Ovary (tissue), 9 donors: ENCODE results near the gene PGAP1. TPM values are rescaled to one million over a fixed set of nuclear protein-coding genes. Genes with fewer than 3 reads are reported as not detected.
A peak's percentile ranks its signal among the peaks of the same experiment; 100 is the strongest.

Experiments used
- DNase-seq, 5 donors: peaks; one replicate each; pipeline ENCODE4 v3.0.0-alpha.2; 2019 to 2020
- H3K27ac ChIP-seq, 2 donors: fragments of 200-600 bp; one replicate each; pipeline versions ENCODE4 v1.5.1 to v1.8.0; 2019 to 2022
- H3K27me3 ChIP-seq: fragments of 200-600 bp; one replicate; pipeline ENCODE4 v1.8.0; 2022
- H3K36me3 ChIP-seq: fragments of 200-600 bp; sonication (generic); one replicate; pipeline ENCODE4 v1.5.1; 2019
- H3K4me1 ChIP-seq: one replicate; pipeline ENCODE4 v1.8.1; 2013; ENCODE audit warnings: mild to moderate bottlenecking, moderate library complexity; ENCODE audit not compliant: insufficient read depth
- H3K4me3 ChIP-seq: fragments of 200-600 bp; sonication (generic); one replicate; pipeline ENCODE4 v1.5.1; 2017
- H3K9me3 ChIP-seq, 2 donors: fragments of 200-600 bp in 1 of 2; sonication (generic) in 1 of 2; one replicate each; pipeline versions ENCODE4 v1.5.1 to v1.8.1; 2013 to 2019; ENCODE audit warnings: mild to moderate bottlenecking in 1 of 2, moderate library complexity in 1 of 2
- EP300 ChIP-seq: sonication (generic); formaldehyde crosslinking; IDR thresholded peaks from one replicate; pipeline ENCODE4 v1.6.1; 2017; ENCODE audit warnings: antibody characterized with exemption
- POLR2A ChIP-seq: fragments of 450-650 bp; IDR thresholded peaks from one replicate; pipeline ENCODE4 v1.6.1; 2017; ENCODE audit warnings: antibody characterized with exemption, mild to moderate bottlenecking, moderate library complexity
- WGBS, 3 donors: extraction: QIAGEN DNeasy Blood & Tissue Kit in 1 of 3; methylation state at CpG; one replicate each; pipeline versions ENCODE4 v1.1.5 to v1.1.7; 2013 to 2017; 5-methylcytosine and 5-hydroxymethylcytosine counted together
- intact Hi-C, 4 donors: fragments of 100-400 bp; cut with DNase I; formaldehyde crosslinking; loops; one replicate each; pipeline versions ENCODE4 v1.11.0 to v1.15.1; 2022 to 2023
- polyA plus RNA-seq, 2 donors: library from polyadenylated mRNA; stranded (reverse); fragments of 200-250 nt in 1 of 2; fragments of 350-450 nt in 1 of 2; fragmentation: Illumina TruSeq in 1 of 2; extraction: RNeasy Lipid Tissue Mini Kit (QIAGEN cat#74804) in 1 of 2; gene quantifications; one replicate each; pipeline ENCODE4 v1.2.3, GENCODE V29; 2013 to 2014
- total RNA-seq, 7 donors: library from RNA; depleted of rRNA in 2 of 7; stranded (reverse); fragments of >200 nt in 2 of 7; fragmentation: NEBNext Ultra II Directional in 3 of 7; extraction: Animal tissue kit (Norgen Biotek cat#: 25700) in 3 of 7; gene quantifications; one replicate each; pipeline versions ENCODE4 v1.1.0 to v1.2.4, GENCODE V29; 2016 to 2023
- TF ChIP-seq, protein P1 (sequence below), 3 donors: fragments of 450-650 bp in 2 of 3; fragments of 200-600 bp in 1 of 3; IDR thresholded peaks; one replicate each; pipeline versions ENCODE4 v1.5.1 to v1.8.0; 2016 to 2022; ENCODE audit warnings: antibody characterized with exemption in 3 of 3, mild to moderate bottlenecking in 1 of 3
- donor health status: DM: no; HTN: no; CAD: no; lungs with moderate emphysema.
- donor health status: DM: no; HTN: no; CAD: no.
- donor health status: Bipolar disorder and iron deficiency.
- donor health status: DM: yes; HTN: yes; CAD: no.
- donor health status: DM: no; HTN: no; CAD: no.
- donor health status: DM: yes; HTN: yes; CAD: no.

The PGAP1 gene
- total and polyA plus RNA-seq, 9 donors = 3.2 to 39.1 (median 20.6) TPM

- no peak for TF ChIP-seq POLR2A
- no peak for TF ChIP-seq EP300
- H3K4me3 ChIP-seq = no peak overlapping the region
- H3K27ac ChIP-seq = no peak overlapping the region
- DNase-seq = no peak
- peaks cover 4% of the 10 kb centered on the region for H3K4me1 ChIP-seq
- H3K9me3 ChIP-seq = no peaks in the 10 kb centered on the region
- intact Hi-C loops = no loop called here
- H3K36me3 ChIP-seq = no peaks in the 10 kb centered on the region
- H3K27me3 ChIP-seq = no peaks in the 10 kb centered on the region
- WGBS, 3 donors = 58 to 68% (median 59%) methylated on average over 1 of the region's 1 CpG
These were observed 122.1 kb downstream of the PGAP1 start for GRCh38 chr2:196804381-196804780.

DNA sequence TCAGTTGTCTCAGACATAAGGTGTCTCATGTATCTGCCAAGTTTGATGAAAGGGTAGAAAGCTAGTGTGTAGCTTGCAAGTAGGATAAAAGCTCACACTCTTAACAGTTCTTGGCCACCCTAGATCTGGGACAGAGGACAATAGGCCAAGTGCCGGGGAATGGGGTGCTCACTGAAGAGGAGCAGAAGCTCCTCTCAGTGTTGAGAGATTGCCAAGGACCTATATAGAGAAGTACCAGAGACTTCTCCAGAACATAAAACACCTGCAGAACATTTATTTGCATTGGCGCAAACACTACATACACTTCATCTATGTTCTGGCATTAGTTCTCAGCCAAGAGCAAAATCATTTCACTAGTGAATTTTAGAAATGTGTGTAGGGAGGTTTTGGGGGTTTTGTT, 124.1 kb downstream of the PGAP1 start:
- H3K36me3 ChIP-seq = no peaks in the 10 kb centered on the region
- TF ChIP-seq EP300 (no peak), POLR2A (no peak)
- TF ChIP-seq, protein P1, sequence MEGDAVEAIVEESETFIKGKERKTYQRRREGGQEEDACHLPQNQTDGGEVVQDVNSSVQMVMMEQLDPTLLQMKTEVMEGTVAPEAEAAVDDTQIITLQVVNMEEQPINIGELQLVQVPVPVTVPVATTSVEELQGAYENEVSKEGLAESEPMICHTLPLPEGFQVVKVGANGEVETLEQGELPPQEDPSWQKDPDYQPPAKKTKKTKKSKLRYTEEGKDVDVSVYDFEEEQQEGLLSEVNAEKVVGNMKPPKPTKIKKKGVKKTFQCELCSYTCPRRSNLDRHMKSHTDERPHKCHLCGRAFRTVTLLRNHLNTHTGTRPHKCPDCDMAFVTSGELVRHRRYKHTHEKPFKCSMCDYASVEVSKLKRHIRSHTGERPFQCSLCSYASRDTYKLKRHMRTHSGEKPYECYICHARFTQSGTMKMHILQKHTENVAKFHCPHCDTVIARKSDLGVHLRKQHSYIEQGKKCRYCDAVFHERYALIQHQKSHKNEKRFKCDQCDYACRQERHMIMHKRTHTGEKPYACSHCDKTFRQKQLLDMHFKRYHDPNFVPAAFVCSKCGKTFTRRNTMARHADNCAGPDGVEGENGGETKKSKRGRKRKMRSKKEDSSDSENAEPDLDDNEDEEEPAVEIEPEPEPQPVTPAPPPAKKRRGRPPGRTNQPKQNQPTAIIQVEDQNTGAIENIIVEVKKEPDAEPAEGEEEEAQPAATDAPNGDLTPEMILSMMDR (IDR thresholded peaks at IDR 0.05) = no peak
- H3K27me3 ChIP-seq = no peaks in the 10 kb centered on the region
- H3K4me3 ChIP-seq = no peak overlapping the region
- no peak for DNase-seq
- intact Hi-C loops = no loop called here
- 63 to 78% (median 72%) methylated on average over 2 of the region's 2 CpGs for WGBS, 3 donors
- no peaks in the 10 kb centered on the region for H3K9me3 ChIP-seq
- H3K4me1 ChIP-seq = peaks cover 4% of the 10 kb centered on the region
- no peak overlapping the region for H3K27ac ChIP-seq

DNA sequence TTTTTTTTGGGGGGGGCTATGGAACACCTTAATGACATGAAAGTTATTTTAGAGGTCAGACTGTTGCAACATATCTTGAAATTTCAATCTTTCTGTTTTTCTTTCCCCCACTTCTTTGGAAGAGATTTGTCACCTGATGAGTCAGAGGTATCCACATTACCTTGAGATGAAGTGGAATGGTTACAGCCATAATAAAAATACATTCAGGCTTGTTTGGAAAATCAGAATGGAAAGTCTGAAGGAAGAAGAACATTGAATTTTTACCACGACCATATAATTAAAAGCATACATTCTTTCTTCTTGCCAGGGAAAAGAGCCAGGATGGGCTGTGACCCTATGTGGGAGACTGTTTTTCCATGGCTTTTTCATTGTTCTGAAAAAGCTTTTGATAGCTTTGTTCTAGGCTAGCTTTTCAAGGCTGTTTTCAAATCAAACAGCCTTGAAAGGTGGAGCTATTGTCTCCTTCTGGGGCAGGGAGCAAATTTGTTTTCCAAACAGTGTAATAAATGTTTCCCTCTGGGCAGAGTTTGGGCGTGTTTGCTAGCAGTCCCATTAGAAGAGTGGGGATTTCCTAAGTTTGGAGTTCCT, 124.7 kb downstream of the PGAP1 start:
- 0 to 4% (median 2%) methylated on average over 2 of the region's 2 CpGs for whole genome bisulfite sequencing, 3 donors
- H3K27me3 ChIP-seq = no peaks in the 10 kb centered on the region
- no peak for DNase-seq
- no peak overlapping the region for H3K4me3 ChIP-seq
- intact Hi-C loops = no loop called here
- H3K9me3 ChIP-seq = no peaks in the 10 kb centered on the region
- TF ChIP-seq, protein P1 (IDR thresholded peaks at IDR 0.05) = no peak
- TF ChIP-seq EP300 = no peak
- TF ChIP-seq POLR2A = no peak
- H3K27ac ChIP-seq = no peak overlapping the region
- peaks cover 4% of the 10 kb centered on the region for H3K4me1 ChIP-seq
- no peaks in the 10 kb centered on the region for H3K36me3 ChIP-seq

GRCh38 chr2:196798980-196799379, 127.5 kb downstream of the PGAP1 start:
- DNase-seq = no peak
- H3K27me3 ChIP-seq = no peaks in the 10 kb centered on the region
- peak overlapping the region; percentile 6 to 48 for H3K27ac ChIP-seq
- intact Hi-C loops = no loop called here
- H3K36me3 ChIP-seq = no peaks in the 10 kb centered on the region
- no peaks in the 10 kb centered on the region for H3K9me3 ChIP-seq
- TF ChIP-seq, protein P1 (IDR thresholded peaks at IDR 0.05) = no peak
- TF ChIP-seq POLR2A (no peak), EP300 (no peak)
- peak overlapping the region; percentile 72 for H3K4me3 ChIP-seq
- WGBS, 3 donors = 4% methylated on average over 10 of the region's 10 CpGs
- H3K4me1 ChIP-seq = peaks cover 4% of the 10 kb centered on the region

GRCh38 chr2:196792865-196793264, 133.6 kb downstream of the PGAP1 start:
- WGBS, 3 donors = 90 to 94% (median 90%) methylated on average over 3 of the region's 3 CpGs

More at GRCh38 chr2:196792865-196793264, 133.6 kb downstream of the PGAP1 start:
- H3K4me1 ChIP-seq = no peaks in the 10 kb centered on the region
- no peak overlapping the region for H3K27ac ChIP-seq
- intact Hi-C loops = no loop called here
- H3K27me3 ChIP-seq = no peaks in the 10 kb centered on the region
- no peaks in the 10 kb centered on the region for H3K9me3 ChIP-seq
- TF ChIP-seq POLR2A = no peak
- no peak for TF ChIP-seq EP300
- TF ChIP-seq, protein P1 (IDR thresholded peaks at IDR 0.05) = no peak
- H3K36me3 ChIP-seq = no peaks in the 10 kb centered on the region
- no peak overlapping the region for H3K4me3 ChIP-seq
- DNase-seq = no peak
